ENCODE results near the gene IL1RL1.
"Not testable (repeated sequence)": the region's sequence is repeated elsewhere in the genome, so short reads cannot be mapped to it uniquely, and the experiment has no call there.

IL1RL1 gene

DNA sequence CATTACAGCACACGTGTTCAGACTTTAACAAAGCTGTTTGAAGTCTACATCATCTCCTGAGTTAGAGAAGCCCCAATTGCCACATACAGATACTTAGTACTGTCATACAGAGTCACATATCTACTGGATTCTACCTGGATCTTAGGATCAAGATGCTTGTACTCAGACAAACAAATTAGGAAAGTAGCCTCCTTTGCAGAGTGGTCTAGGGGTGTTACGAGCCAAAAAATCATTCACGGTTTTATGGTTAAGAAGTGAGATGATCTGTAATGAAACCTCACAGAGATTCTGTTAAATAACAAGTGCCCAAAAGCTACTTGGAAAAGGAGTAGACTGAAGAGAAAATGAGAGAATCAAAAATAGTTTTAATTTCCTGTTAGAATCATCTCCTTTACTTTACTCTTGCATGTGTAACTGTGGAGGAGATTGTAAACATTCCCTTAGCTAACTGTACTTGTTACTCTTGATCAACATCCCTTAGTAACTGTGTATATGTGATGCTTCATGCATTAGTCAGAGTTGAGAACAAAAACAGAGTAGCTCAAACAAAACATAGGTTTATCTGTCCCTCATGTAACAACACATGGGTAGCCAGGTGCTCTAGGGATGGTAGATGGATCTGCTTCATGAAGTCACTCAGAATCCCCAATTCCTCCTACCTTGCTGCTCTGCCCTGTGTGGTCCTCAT is 16.4 kb upstream of the IL1RL1 start:
- DNase-seq (ENCODE audit: low read depth): no peak

DNA sequence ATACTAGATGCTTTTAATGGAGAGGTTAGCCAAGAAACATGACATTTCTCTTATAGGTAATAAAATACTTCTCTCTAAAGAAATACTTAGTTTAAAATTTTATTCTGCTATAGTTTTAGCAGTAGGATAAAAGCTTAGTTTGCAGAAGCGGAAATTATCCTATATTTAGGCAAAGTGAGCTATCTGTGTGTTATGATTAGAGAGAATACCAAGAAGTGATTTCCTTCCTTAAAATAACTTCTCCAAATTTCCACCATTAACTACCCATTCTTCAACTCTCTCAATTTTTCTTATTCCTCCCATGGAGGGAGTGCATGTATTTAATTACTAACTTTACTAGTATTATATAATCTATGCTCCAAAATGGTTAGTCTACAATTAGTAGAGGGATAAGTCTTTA is 15.8 kb upstream of the IL1RL1 start:
- no peak for DNase-seq (ENCODE audit: low read depth)

DNA sequence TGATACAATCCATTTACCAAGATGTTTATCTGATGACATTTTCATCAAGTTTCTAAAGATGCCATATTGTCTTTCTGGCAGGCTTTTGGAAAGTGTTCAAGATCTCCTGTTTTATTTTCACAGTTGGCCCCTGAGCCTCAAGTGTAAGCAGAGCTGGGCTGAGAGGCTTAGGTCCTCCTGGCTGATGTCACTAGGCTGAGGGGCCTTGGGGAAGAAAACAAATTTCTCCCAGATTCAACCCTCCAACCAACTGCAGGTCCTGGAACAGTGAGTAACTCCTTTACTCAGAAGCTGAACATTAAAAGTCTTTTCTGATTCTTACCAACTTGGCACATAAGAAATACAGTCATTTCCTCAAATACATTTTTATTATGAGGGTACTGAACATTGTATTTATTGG is 14.9 kb upstream of the IL1RL1 start:
- DNase-seq (ENCODE audit: low read depth): no peak

DNA sequence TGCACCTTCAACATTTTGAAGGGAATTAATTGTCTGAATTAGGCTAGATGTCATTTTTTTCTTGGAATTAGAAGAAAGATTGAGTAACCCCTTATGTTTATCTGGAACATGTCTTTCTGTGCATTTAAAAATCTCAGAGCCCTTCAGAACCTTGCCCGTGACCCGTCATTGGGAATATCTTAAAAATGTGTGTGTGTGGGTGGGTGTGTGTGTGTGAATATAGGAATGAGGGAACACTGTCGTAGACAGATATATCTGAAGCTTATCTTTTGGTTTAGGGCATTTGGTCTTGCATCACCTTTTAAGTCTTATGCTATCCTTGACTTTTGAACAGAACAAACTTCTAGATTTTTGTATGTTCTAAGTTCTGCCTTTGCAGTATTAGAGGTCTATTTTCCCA is 13.5 kb upstream of the IL1RL1 start:
- DNase-seq (ENCODE audit: low read depth): no peak

DNA sequence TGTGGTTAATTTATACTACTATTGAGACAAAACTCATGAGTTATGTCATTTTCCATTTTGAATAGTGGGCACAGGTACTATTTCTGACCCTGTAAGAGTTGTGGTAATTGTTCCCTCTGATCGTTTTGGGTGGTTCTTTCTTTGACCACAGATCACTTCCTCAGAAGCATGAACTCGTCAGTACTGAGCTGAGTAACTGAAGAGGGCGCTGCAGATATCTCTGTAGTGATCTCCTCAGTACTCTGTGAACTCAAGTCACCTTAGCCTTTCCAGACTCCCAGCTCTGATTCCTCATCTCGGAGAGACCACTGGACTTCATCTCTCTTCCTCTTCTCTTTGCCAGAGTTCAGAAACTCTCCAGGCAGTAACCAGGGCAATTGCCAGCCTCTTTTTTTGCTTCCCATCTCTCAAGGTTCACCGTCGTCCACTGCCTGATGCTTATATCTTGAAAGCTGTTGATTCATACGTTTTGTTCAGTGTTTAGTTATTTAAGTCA is 9.4 kb upstream of the IL1RL1 start:
- DNase-seq (ENCODE audit: low read depth): no peak

DNA sequence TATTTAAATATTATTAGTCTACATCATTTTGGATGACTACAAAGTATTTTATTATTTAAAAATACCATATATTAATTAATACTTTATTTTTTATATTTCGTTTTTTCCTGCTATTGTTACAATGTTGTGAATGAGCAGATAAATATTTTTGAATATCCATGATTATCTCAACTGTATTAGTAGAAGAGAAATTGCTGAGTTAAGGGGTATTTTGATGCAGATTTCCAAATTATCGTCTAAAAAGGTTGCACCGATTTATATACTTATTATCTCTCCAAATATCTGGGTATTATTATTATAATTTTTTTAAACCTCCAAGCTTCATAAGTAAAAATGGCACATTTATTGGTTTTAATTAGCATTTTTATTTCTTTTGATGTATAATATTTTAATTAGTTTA is 8.9 kb upstream of the IL1RL1 start:
- DNase-seq (ENCODE audit: low read depth): no peak

DNA sequence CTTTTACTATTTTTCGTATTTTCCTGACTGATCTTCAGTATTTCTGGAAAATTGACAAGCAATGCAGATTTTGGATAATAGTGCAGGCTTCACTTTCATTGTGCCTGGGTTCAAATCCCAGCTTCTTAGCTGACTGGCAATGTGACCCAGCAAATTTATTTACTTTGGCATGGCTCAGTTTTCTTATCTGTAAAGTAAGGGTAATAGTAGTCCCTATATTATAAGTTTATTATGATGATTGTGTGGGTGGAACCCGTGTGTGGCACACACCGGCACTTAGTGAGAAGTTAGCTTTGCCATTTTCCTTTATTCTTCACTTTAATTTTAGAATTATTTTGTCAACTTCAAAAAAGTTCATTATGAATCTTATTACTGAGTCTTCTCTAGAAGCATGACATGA is 7.8 kb upstream of the IL1RL1 start:
- DNase-seq (ENCODE audit: low read depth): no peak

DNA sequence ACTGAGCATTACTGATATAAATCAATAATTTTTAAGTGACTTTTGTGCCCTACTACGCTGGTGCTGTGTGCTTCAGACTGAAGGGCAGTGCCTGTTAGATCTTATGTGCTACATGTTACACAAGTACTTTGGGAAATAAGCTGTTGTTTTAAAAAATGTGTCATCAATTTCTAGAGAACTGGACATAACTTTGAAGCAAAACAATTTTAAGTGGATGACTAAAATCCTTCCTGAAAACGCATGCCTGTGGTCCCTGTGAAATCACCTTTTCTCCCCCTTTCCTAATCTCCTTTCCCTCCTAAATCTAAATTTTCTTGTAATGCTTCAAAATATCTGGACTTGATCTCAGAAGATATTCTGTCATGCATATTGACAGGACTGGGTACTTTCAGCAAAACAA is 7.1 kb upstream of the IL1RL1 start:
- DNase-seq (ENCODE audit: low read depth): no peak

DNA sequence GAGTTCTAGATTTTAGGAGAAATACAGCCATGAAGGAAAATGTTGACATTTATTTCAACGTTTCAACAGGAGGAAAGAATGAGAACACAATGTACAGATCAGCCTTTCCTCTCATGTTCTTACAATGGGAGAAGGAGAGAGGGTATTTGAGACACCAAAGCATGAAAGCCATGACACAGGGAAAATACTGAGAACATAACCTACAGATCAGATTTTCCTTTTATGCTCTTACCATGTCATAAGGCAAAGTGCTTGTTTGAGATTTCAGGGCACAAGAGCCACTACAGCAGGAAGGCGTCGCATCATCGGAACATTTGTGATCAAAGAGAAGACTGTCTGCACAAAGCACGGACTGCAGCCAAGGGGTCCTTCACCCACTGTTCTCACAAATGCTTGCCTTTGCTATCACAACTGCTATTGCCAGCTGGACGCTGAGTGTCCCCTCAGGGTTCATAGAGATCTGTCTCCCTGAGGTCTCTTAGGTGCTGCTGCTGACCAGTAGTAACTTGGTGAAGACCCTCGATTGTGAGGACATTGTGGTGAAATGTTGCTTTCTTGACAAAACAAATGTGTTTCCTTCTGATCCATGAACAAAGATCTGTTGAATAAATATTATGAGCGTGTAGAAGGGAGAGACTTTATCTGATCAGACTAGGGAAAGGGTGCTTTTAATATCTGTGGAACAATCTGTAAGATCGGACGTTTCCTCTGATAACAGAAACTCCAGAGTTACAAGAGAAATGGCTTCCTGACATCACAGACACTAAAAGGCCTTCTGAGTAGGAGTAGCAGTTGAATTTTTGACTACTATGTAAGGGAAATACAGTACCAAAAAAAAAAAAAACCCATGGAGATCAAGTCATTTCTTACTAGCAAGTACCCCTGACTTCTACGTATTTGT is 6.4 kb upstream of the IL1RL1 start:
- no peak for DNase-seq (ENCODE audit: low read depth)

DNA sequence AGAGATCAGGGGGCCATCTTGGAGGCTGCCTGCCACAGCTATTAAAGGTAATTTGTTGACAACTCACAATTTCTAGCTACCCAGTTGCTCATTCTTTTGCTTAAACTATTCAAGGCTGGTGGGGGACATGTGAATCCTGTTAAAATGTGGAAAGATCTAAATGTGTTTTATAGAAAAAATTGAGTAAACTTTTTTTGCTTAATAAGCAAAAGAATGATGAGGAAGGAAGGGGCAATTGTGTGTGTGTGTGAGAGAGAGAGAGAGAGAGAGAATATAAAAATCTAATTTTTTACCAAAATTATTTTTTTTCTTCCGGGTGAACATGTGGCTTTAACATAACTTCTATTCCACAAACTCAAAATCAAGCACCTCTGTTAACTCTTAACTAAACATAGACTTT is 5.2 kb upstream of the IL1RL1 start:
- DNase-seq (ENCODE audit: low read depth): no peak

DNA sequence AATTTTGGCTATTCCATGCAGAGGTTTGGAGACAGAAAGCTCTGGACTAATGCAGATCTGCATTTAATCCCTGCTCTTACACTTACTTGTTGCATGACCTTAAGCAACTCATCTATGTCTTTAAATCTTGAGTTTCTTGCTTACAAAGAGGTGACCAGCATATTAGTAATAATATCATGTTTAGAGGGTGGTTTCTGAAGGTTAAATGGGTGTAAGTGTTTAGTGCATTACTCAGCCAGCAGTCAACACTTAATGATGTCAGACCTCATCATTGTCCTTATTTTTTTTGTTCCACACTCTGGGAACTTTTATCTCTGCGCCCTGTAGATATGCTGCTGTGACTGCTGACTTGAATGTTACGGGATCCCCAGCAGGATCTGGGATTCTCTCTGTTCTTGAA is 1.7 kb downstream of the IL1RL1 start:
- no peak for DNase-seq (ENCODE audit: low read depth)

DNA sequence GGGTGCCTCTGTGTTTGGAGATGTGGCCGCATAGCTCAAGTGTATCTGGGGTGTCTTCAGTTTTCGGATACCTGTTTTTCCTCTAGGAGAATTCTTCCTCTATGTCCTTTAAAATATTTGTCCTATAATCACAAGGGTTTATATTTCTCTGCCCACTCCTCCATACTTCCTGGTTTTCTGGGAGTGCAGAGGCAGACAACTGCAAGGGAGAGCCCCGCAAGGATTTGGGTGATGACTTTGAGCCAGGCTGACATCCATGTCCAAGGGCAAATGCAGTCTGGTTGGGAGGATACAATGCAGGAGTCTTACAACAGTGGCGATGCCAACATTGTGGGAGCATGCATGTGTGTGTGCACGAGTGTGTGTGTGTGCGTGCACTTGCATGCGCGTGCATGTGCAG is 2.1 kb downstream of the IL1RL1 start:
- no peak for DNase-seq (ENCODE audit: low read depth)

DNA sequence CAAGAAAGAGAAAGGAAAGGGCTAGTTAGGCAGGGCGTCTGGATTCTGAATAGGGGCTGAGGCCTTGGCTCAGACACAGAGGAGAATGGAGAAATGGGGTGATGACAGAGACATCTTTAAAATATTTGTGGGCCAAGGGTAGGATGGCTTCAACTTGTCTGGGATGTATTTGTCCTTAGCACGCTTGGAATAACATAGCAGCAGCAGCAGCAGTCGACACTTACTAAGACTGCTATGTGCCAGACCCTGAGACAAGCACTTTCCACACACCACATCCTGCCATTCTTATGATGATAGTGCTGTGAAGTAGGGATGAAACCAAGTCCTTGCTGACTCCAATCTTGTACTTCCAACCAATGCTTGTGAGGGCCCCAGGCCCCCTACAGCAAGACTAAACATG is 2.6 kb downstream of the IL1RL1 start:
- DNase-seq (ENCODE audit: low read depth): no peak

DNA sequence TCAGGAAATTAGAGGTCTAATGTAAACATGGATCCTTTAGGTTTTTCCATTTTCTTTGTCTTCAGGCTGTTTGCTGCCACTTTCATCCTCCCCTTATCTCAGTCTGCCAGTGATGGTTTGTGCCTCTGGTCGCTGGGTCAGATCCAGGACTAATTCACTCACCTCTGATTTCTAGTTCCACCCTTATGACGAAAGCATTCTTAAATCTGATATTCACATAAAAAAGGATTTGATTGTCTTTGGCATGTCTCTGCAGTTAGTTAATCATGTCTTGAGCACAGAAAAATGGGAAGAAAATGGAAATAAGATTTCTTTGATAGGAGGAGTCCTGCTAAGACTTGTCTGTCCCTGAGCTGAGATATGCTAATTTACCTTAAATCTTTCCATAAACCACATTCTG is 4.6 kb downstream of the IL1RL1 start:
- no peak for DNase-seq (ENCODE audit: low read depth)

DNA sequence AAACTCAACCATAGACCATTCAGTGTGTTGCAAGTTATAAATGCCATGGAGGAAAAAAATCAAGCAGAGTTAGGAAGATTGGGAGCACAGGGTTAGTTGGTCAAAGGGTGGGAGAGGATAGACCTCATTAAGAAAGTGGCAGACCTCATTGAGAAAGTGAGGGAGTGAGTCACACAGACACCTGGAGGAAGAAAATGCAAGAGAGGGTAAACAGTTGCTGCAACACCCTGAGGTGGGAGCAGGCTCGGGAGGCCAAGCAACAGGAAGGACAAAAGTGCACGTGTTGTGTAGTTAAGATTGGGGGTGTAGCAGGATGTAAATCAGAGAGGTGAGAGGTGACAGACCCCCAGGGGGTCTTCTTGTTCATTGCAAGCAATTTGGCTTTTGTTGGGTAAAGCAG is 6.4 kb downstream of the IL1RL1 start:
- no peak for DNase-seq (ENCODE audit: low read depth)

DNA sequence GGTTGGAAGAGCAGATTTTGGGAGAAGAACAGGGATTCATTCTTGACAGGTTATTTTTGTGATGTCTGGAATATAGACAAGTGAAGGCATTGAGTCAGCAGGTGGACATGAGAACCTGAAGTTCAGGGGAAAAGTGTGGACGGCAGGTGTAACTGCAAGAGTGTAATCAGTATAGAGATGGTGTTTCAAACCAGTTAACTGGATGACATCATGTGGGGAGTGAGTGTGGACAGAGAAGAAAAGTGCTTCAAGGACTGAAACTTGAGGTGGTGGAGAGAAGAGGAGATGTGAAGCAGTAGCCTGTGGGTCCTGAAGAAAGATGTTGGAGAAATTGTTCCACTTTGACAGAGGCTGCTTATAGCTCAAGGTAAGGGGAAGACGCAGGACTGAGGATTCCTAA is 7.1 kb downstream of the IL1RL1 start:
- no peak for DNase-seq (ENCODE audit: low read depth)

DNA sequence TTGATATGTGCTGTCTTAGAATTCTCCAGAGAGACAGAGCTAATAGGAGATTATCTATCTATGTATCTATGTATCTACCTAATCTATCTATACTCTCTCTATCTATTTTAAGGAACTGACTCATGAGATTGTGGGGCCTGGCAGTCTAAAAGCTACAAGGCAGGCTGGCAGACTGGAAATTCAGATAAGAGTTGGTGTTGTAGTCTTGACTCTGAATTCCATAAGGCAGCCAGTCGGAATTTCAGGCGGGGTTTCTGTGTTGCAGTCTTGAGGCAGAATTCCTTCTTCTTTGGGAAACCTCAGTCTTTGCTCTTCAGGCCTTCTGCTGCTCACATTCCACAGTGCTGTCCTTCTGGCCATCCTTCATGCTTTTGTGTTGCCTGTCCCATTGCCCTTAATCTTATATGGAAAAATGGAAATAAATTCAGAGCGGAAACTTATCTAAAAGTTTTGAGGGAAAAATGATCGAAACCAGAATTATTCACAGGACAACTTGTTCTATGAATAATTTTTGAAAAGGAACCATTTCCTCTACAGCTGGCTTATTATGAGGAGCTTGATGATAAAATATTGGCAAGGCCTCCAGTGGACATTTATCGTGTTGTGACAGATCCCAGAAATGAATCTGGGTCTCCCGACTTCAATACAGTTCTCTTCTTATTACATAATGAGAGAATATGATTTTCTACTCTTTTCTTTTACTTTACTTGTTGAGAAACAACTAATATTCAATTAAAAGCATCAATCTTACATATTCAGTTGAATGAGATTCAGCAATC is 10.8 kb downstream of the IL1RL1 start:
- DNase-seq (ENCODE audit: low read depth): no peak

DNA sequence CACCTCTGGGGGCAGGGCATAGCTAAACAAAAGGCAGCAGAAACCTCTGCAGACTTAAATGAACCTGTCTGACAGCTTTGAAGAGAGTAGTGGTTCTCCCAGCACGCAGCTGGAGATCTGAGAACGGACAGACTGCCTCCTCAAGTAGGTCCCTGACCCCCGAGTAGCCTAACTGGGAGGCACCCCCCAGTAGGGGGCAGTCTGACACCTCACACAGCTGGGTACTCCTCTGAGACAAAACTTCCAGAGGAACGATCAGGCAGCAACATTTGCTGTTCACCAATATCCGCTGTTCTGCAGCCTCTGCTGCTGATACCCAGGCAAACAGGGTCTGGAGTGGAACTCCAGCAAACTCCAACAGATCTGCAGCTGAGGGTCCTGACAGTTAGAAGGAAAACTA is 13.6 kb downstream of the IL1RL1 start:
- not testable (repeated sequence) for DNase-seq (ENCODE audit: low read depth)

DNA sequence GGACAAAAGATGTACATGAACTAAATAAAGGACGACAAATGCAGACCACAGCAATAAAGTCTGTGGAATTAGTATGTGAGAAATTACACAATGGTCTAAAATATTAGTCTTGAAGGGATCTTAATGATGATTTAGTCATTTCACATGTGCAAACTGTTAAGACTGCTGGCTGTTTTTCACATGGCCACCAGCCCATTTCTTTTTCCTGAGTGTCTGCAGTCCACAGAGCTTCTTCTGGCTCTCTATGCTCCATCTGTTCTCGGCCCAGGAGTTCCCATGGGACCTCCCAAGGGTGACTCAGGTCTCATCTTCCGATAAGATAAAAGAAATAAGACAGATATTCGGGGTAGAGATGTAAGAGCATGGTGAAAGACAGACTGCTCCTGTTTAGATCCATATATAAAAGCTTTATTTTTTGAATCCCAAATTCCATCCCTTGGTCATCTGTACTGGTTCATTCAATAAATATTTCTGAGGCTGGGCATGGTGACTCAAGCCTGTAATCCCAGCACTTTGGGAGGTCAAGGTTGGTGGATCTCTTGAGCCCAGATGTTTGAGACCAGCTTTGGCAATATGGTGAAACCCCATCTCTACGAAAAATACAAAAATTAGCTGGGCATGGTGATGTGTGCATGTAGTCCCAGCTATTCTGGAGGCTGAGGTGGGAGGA is 20.1 kb downstream of the IL1RL1 start:
- no peak for DNase-seq (ENCODE audit: low read depth)

DNA sequence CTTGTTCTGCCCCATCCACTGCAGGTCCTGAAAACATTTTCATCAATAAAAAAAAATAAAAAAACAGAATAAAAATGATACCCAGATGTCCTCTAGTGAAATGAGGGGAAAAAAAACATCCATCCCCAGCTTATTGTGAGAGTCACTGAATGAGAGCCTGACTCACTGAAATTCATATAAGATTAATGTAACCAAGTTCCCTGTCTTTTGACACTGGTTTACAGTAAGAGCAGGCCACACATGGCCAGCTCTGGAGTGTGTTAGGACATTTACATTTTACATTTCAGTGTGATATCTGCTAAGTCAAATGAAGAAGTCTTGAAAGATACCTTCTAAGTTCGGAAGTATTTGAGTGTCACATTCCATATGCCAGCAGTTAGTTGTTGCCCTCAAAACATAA is 23.1 kb downstream of the IL1RL1 start:
- no peak for DNase-seq (ENCODE audit: low read depth)

DNA sequence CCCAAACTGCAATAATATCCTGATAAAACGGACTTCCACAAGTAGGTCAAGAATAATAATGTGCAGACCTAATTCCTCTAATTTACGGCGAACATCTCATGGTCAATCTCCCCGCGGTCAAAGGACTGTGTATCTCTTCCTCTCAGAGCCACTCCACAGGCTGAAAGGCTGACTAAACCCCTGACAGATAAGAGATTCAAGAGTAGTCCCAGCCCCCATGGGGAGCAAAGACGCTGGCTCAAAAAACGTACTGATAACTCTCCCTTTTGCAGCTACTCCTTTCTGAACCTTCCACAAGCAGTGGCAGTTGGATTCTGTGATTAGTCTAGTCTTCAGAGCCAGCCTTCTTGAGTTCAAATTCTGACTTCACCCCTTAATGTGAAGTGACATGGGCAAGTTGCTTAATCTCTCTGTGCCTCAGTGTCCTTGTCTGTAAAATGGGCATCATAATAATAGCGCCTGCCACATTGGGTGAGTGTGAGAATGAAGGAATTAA is 24.6 kb downstream of the IL1RL1 start:
- no peak for DNase-seq (ENCODE audit: low read depth)

DNA sequence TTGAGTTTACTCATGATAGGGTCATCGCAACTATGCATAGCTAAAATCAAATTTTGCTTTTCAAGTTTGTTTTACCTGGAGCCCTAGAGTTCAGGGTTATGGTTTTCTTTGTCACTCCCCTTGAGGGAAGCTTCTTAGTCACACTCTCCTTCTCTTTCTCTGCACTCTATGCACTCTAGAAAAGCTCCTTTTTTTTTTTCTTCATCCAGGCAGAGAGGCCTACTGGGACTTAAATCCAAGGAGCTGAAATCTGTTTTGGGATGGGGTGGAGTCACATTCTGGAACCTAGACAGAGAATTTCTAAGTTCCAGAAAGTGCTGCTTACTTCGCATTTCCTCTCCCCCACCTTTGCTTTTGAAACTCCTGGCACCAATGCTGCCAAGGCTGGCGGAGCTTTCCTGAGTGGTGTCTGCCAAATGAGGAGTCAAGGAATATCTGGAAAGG is 25.2 kb downstream of the IL1RL1 start:
- DNase-seq (ENCODE audit: low read depth): no peak

Measured in stimulated activated CD8-positive, alpha-beta memory T cell treated with anti-CD3 and anti-CD28 coated beads, Interleukin-12 subunit alpha, Interleukin-12 subunit beta, amount 100 ng/mL, for 4 hours (primary cell).